NCI-H2227 treated with DMSO at 0.1 percent for 48 hours (cell line): ENCODE measurements around the gene MOCS1.

Experiments
- DNase-seq: peaks from one replicate; lab custom pipeline; 2025; lab: John Stamatoyannopoulos, UW

Gene MOCS1

DNA sequence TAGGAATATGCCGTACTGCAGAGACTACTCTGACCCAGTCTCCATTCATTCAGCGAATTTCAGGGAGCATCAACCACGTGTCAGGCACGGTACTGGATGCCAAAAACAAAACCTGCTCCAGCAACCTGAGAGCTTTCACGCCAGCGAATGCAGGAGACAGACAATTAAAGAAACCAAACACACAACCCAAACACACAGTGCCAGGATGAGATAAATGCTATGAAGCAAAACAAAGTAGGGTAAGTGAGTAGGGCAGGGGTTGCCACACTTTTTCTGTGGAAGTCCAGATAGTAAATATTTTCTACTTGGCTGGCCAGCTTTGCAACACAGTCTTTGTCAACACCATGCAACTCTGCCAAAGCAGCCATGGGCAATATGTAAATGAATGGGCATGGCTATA, 10.0 kb downstream of the MOCS1 start:
- no peak for DNase-seq

DNA sequence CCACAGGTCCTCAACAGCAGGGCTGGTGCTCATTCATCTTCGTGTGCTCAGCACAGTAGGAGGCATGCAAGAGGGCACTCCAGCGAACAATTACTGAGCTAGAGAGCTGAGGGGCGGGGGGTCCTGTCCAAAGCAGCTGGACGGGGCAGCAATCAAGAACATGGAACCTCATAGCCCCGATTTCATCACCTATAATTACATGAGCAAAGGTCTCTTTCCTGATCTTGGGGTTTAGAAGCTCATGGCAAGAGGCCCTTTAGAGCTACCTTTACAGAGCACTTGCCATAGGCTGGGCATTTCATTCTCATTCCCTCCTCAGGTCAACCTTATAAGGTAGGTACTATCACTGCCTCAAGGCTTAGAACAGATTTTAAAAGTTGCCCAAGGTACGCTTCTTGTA, 10.4 kb downstream of the MOCS1 start:
- no peak for DNase-seq

DNA sequence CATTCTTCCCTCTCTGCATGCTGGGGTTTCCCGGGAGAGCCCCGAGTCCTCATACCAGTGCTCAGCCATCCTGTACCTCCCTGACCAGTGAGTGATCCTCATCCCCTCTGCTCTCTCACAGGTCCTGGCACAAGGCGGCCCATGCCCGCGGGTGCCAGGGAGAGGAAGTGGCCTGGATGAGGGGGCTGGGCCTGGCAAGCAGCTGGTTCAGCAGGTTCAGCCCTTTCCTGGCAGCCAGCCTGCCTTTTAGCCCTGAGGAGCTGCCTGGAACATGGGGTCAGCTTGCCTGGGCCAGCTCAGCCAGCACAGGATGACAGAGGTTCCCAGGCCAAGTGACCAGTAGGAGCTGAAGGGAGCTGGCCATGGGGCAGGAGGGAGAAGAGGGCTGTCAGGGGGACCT, 10.9 kb downstream of the MOCS1 start:
- DNase-seq: no peak

DNA sequence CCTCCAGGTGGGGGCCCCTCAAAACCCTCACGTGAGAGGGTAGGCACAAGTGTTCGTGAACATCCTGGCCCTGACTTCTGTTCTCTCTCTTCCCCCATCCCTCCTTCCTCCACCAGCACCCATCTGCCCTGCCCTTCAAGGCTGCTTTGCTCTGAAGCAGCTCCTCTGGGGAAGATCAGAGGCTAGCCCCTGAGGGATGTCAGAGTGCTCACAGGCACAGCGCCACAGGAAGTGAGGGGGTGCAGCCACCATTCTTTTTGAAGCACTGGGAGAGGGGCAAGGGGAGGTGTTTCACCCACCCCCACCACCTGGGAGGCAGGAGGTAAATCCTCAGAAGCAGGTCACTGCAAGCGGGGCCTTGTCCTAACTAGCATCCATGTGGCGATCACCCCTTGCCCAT, 11.4 kb downstream of the MOCS1 start:
- no peak for DNase-seq

DNA sequence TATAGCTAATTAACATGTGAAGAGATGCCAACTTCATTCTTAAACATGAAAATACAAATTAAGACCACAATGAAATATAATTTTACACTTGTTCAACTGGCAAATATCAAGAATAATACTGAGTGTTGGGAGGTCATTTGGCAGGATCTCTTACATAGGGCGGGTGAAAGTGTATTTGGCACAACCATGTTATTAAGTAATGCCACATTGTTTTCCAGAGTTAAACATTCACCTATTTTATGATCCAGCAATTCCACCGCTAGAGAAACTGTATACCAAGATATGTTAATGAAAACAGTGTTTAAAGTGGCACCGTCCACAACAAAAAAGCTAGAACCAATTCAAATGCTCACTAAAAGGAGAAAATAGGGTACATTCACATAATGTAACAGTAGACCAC, 14.1 kb downstream of the MOCS1 start:
- no peak for DNase-seq

DNA sequence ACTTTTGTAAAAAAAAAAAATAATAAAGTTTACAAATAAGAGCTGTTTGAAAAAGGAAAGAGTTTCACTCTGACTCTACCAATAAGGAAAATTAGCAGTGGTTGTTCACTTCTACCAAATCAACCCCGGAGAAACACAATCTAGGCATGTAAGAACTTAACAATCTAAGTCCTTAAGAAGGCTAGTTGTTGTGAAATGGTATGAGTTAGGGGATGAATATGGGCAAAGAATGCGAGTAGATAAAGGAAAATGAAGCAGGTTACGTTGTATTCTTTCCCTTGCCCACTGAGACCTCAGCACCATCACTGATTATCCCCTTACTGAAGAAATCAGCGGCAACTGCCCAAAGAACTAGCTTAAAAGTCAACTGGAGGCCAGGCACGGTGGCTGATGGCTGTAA, 15.4 kb downstream of the MOCS1 start:
- DNase-seq: no peak

DNA sequence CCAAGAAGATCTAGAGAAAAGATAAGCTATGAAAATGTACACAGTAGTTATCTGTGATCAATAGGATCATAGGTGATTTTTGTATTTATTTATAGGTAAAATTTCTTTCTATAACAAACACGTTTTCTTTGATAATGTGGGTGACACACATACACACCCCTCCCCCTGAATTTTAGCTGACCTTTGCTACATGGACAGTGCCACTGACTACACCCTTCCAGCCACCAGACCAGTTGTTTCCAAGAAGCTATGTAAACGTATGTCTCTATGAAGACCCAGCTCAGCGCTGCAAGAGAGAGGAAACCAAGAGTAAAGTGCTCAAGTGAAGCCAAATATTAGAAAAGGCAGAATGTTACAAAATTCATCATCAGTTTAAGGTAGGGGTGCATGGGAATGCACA, 16.3 kb downstream of the MOCS1 start:
- DNase-seq: no peak

DNA sequence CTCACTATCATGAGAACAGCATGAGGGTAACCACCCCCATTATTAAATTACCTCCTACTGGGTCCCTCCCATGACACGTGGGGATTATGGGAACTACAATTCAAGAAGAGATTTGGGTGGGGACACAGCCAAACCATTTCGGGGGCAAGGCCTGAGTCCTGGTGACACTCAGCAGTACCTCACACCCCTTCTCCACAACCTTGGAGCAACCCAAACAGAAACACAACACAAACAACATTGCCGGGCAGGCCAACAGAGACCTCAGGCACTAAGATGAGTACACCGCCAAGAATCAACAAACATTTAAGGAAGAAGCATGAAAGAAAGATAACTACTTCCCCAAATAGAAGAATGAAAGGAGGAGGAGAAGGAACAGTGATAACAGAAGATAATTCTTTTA, 16.9 kb downstream of the MOCS1 start:
- DNase-seq: no peak

DNA sequence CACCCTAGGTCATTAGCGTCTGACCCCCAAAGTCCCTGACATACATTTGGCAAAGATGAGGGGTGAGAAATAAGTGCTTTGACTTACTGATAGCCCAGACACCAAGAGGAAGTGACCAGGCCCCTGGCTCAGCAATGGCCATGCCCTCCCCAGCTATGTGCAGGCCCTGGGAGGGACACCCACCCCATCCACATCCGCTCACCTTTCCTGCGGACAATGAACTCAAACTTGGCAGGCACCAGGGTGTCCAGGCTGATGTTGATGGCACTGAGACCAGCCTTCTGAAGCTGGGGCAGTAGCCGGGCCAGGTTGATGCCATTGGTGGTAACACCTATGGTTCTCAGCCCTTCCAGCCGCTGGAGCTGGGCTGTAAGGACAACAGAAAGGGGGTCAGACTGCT, 18.4 kb downstream of the MOCS1 start:
- DNase-seq: no peak

DNA sequence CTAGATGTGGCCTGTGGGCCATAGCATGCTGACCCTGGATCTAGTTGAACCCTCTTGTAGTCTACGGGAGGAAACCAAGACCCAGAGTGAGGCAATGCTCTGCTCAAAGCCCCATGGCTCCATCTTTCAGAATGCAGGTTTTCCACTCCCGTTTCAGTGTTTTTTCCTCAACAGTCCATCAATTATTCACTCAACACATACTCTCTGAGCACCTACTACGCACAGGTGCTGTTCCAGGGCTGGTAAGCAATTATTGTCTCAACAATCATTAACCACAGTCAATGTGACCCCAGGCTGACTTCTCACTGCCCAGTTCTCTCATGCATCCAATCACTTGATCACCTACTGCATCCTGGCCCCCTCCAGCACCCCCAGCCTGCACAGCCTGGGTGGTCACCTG, 20.0 kb downstream of the MOCS1 start:
- no peak for DNase-seq

DNA sequence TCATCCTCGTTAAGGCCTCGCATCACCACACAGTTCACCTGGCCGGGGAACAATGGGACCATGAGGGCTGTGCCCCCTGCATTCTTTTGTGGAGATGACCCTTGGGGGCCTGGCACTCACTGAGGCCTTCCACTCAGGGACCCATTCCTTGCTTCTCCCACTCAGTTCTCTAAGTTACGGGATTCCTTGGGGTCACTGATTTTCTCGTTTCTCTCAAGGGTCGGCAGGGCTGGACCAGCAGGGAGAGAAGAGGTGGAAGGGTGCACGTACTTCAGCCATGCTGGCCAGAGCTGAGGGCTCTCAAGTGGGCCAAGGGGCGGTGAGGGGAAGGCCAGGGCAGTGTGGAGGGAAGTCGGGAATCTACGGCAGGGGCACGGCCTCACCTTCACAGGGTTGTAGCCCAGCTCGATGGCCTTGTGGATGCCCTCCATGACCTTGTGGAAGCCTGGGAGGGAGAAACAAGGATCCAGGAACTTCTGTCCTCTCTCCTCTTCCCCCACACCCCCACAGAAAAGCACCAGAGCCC, 20.8 kb downstream of the MOCS1 start:
- DNase-seq: no peak

DNA sequence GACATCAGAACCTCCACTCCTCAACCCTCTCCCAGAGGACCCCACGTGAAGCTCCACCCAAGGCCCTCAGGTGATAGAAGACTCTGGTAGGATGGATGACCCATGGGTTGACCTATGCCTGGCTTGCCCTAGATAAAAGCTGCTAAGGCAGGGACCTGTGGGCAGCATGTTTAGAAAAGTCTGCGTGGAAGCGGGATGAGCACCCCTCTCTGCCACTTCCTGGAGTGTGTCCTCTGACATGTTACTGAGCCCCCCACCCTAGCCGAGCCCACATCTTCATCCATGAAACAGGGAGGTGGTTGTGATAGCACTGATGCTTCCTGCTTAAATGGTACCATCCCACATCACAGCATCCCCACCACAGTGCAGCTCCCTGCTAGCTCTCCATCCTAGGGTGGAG, 21.8 kb downstream of the MOCS1 start:
- no peak for DNase-seq

DNA sequence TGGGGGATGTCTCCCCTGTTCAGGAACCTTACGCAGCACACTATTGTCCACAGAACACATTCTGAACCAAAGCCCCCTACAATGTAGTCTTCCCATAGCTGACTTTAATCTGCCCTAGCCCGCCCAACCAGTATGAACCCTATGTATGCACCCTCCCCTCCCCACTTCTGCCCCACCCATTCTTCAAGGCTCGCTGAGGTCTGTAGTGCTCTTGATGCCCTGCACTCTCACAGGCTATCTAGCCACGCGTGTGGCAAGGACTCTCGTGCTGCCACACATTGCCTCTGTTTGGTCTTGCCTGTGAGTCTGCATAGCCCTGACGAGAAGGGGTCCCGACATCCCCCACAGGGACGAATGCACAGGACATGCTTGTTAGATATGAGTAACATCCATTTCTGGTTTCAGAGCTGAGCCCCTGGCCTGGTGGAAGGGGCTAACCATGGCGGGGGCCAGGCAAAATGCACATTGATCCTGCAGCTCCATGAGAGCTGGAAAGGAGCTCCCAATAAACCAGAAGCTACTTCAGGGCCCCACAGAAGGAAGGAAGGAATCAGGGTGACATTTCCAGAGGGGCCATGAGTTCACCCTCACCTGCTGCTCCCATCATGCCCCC, 22.6 kb downstream of the MOCS1 start:
- DNase-seq: no peak

DNA sequence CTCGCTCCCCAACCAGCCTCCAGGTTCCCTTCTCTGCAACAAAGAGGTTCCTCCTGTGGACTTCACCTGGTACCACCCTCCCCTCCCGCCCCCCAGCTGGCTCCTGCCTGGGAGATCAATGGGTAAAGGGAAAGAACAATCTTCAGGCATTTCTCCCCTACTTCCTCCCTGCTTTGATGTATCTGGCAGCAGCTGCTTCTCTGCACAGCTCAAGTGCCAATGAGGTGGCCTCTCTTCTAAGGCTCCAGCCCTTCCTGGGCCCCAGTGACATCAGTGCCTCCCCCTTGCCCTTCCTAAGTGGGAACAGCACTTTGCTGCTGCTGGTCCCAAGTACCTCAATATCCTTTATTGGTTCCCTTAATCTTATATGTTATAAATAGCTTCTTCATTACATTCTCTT, 23.5 kb downstream of the MOCS1 start:
- DNase-seq: no peak

DNA sequence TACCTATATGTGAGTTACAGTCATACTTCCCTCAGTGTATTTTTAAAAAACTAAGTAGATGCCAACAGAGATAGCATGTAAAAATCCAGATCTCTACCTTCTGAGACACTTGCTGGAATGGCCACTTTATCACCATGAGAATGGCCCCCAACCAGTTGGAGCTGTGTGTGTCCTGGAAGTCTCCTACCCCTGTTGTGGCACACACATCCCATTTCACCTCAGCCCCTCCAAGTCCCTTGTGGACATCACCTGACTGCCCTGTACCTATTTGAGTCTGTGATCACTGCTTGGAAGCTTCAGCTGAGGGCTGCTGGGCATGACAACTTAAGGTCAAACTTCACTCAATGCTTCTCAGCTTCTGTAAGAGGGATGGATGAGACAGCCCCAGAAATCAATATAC, 24.1 kb downstream of the MOCS1 start:
- DNase-seq: no peak

DNA sequence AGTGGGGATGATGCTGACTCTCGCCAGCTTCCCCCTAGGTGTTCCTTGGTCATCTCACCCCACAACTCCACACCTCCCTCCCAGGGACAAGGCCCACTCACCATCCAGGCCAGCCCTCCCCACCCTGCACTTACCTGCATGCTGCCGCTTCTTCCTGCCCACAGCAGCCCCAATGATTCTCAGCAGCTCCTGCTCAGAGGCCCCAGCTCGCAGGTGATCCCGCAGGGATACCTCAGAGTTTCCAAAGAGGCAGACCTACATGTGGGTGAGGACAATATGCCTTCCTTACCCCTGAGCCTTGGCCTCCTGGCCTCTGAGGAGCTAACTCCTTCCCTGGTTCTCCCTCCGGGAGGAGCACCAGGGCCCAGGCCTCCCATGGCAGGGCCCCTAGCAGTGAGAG, 24.6 kb downstream of the MOCS1 start:
- DNase-seq: no peak

DNA sequence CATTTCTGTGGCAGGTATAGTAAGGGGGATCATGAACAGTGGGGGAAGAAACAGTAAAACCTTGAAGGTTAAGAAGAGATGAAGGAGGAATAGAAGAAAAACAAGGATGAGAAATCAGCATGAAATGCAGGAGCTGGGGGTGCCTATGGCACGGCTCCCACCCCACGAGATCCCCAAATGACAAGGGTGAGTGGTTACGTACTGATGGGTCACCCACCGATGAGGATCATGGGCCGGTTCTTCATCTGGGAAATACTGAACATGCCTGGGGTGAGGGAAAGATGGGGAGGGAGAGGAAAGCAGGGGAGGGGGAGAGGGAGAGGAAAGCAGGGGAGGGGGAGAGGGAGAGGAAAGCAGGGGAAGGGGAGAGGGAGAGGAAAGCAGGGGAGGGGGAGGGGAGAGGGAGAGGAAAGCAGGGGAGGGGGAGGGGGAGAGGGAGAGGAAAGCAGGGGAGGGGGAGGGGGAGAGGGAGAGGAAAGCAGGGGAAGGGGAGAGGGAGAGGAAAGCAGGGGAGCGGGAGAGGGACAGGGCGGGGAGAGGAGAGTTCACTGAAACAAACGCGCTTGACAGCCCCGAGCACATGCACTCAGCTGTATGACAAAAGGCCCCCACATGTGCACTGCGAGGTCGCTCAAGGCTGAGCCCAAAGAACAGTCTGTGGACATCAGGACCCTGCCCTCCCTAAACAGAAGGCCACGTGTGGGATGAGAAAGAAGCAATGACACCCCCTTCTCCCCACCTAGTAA, 25.3 kb downstream of the MOCS1 start:
- DNase-seq: no peak

DNA sequence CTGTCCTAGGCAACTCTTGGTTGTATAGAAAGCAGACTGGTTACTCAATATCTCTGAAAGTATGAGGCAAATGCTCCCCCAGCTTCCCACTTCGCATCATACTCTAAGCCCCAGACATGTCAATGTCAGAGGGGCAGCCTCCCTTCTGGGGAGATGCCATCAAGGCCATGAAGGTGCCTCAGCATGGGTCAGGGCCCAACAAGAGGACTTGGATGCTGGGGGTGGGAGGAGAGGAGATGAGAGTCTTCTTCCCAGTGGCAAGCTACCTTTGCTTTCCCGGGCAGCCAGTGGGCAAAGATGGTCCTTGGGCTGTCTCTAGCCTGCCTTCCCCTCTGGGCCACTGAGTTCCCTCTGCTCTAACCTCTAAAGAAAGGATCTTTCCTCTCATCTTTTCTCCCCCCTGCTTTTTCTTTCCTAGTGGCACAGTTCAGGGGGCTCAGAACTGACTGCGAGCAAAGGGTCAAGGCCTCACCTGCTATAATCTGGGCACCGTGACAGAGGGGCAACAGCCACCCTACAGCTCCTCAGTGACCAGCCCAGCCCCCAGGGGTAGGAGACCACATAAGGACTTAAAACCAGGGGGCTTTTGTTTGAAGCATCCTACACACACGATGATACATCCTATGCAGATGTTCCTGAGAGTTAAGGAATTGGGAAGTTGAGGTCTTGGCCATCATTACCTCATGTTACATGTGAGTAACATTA, 26.2 kb downstream of the MOCS1 start:
- no peak for DNase-seq

DNA sequence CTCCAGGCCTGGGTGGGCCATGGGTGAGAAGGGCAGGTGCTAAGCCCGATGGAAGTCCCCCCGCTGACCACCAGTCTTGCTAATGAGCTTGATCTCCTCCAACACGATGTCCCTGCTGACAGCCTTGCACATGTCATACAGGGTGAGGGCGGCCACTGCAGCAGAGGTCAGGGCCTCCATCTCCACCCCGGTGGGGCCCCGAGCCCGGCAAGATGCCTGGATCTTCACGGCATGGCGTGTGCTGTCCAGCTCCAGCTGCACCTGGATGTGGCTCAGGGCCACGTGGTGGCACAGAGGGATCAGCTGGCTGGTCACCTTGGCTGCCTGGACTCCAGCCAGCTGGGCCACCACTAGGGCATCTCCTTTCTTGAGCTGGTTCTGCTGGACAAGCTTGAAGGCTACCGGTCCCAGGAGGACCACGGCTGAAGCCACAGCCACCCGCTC, 27.9 kb downstream of the MOCS1 start:
- DNase-seq: no peak

DNA sequence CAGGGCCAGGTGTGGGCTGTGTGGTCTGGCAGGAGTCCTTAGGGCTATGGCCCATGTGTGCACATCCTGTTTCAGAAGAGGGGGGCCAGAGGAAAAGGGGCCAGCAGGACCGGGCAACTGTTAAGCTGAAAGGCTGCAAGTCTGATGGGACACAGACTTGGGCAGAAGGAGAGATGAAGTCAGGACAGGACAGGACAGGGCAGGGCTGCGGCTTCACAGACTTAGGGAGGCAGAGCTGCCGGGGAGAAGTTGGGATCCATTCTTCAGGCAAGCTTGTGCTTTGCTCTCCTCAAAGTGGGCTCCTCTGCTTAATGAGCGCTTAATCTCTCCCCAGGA, 28.7 kb downstream of the MOCS1 start:
- DNase-seq: no peak

DNA sequence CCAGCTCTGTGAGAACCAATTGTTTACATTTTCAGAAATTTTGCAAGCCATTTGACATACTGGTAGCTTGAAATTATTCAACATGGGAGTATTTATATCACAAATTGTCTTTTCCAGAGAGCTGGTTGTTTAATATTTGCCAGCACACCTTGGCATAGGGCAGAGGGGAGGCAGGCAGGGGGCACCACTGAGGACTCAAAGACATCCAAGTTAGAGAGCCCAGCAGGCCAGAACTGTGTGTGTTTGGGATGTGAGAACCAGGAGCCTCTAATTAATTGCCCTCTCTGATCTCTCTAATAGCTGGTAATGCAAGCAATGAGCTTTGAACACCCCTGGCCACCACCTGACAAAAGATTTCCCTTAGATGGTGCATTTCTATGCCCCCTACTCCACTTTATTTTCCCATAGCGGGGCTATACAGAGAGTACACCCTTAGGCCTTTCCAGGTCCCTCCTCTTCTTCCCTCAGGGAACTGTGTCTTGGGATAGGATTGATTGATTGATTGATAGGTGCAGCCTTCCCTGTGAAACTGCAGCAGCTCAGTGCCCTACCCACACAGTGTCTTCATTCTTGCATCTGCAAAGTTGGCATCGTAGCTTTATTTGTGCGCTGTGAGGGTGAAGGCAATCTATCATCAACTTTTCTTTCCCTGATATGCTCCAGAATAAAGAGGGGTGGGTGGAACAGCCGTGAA, 29.2 kb downstream of the MOCS1 start:
- DNase-seq: no peak

DNA sequence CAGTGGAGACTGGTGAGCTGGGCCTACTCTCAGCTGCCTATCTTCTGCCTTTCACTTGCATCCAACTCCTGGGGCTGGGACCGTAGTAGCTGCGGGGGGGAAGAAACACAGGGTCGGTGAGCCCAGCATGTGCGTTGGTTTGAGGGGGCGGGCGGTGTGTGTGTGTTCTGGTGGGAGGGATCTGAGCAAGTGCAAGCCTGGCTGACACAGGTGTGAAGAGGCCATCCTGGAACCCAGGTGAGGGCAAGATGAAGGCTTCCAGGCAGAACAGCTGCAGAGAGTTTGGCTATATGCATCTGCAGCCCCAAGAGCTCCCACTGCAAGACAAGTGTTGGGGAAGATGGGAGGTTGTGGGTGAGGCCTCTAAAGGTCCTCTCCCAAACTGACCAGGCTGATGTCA, 30.6 kb downstream of the MOCS1 start:
- no peak for DNase-seq
